AG20443 (cell line): ENCODE results near the gene CDHR2.

Source experiments
- DNase-seq: peaks from one replicate; pipeline ENCODE4 v3.0.0; 2012; ENCODE audit warnings: low spot score, mixed read lengths

CDHR2 gene

GRCh38 chr5:176528761-176529115, 20.4 kb upstream of the CDHR2 start:
- no peak for DNase-seq

DNA sequence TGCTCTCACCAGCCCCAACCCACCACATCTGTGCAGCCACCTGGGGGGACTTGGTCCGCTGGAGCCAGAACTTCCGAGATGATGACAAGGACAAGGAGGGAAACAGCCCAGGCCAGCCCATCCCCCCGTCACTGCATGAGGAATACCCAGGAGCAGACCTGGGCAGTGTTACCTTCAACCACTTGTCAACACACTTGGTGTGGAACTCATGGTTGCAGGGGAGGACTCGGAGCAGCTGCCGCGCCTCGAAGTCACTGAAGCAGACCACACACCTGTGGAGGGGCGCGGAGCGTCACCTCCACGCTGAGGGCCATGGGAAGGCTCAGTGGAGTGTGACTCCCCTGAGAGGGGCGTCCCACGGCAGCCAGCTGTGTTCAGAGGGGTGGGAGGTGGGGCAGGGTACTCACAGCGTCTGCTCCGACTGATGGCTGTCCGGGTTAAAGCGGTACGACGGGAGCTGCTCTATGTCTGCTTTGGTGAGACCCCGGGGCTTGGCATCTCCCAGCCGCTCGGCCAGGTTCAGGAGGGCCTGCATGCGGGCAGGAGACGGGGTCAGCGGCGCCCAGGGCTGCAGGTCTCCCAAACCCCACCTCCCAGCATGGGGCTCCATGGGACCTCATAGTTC, 19.9 kb upstream of the CDHR2 start:
- DNase-seq: no peak

DNA sequence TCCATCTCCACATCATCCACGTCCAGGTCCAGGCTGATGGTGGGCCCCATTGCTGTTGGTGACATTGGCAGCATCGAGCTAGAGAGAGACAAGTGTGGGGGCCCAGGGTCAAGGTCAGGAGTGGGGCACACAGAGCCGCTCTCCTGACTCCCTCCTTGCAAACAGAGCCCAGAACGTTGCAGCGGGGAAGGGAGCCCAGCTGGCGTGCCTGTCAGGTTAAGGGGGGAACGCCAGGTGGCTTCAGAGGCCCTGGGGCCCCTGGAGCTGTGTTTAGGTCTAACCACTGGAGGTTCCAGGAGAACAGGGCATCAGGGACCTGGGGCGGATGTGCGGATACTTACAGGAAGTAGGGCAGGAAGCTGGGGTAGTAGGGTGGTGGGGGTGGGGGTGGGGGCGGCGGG, 19.4 kb upstream of the CDHR2 start:
- DNase-seq: no peak

- no peak for DNase-seq
Measured at GRCh38 chr5:176530393-176530982, 18.7 kb upstream of the CDHR2 start.

DNA sequence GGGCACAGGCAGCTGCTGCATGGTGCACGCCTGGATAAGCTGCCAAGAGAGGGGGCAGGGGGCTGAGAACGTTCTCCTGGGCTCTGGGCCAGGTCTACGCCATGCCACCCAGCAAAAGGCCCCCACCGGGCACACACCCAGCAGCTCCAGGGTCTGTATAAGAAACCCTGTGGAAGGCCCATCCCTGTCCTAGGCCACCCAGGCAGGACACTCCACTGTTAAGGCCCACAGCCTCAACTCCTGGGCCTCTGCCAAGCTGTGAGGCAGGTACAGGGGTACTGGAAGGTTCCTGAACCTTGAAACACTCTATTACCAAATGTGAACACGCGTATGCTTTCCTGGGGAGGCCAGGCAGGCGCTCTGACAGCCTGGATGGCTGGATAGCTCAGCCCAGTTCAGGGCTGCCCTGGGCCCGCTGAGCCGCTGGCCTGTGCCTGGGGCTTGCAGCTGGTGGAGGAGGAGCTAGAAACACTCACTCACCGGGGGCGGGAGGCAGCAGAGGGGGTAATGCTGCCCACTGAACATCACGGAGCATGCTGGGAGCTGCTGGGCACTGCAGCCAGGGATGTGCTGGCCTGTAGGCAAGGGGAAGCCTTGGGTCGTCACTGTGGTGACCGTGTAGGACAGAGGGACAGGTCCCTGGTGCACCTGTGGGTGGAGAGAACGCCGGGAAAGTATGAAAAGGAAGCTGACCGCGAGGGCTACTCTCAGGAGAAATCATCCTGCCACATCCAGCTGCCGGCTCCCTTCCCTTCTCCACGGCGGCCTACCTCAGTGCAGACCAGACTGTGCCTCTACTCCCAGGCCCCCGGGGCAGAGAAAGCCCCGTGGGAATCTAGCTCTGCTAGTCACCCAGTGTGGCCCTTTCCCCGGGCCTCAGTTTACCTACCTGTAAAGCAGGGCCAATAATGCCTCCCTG, 17.9 kb upstream of the CDHR2 start:
- no peak for DNase-seq

DNA sequence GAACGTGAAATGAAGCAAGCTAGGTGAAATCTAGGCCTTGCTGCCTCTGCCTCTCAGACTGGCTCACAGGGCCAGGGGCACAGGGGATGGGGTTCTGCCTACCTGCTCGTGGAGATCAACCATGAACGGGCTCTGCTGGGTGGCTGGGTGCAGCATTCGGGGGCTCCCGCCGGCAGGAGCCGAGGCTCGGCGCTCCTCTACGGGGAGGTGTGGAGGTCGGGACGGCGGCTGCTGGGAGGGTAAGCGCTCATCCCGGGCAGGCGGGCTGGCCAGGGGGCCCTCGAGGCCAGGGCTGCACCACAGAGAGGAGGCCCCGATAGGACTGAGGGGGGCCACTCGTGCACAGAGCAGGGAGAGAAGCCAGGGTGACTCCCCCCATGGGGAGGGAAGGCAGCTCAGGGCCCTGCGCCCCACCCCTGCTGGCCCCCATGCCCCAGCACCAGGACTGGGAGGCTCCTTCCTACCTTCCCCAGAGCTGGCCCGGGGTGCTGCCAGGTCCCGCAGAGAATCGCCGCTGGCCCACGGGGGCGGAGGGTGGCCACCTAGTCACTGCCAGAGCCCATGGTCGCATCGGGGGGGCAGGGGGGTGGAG, 17.1 kb upstream of the CDHR2 start:
- no peak for DNase-seq

GRCh38 chr5:176532795-176533194, 16.3 kb upstream of the CDHR2 start:
- no peak for DNase-seq

DNA sequence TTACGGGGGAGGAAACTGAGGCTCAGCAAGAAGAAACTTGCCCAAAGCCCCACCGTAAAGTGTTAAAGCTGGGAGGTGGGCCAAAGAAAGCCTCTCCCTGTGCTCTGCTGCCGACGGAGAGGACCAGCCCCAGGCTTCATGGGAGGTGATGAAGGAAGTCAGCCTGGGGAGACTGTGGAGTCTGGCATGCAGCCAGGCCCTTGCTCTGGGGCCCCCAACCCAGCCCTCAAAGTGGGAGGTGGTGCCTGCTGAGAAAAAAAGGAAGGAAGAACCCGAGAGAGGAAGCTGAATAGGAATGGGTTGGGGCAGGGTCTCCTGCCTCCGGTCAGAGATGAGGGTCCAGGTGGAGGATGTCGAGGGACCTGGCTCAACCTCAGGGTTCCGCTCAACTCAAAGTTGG, 15.8 kb upstream of the CDHR2 start:
- DNase-seq: peak; percentile 6

DNA sequence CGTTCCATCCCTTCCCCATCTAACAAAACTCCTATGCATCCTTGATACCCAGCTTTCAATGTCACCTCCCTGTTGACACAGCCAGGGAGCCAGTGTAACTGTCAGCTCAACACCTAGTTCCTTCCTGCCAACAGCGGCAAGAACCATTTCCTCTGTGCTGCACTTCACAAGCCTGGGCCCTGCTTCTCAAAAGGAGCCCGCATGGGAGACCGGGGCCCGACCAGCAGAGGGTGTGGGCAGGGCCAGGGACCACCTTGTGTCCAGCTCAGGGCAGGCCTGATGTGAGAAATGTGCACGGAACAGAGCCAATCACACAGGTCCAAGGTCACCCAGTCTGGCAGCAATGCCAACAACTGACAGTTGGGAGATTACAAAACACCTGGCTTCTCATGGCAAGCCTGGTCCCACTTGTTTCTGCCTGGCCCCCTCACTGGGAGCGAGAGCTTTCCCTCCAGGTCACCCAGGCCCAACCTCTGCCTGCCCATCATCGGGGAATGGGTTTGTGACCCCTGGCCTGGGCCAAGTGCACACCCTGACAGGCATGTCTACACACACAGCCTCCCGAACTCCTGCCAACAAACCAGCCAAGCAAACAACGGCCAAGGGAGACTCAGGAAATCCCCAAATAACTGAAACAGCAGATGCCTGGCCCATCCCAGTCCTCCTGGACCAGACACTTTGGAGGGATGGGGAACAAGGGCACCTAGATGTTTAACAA, 15.1 kb upstream of the CDHR2 start:
- peak; percentile 17 for DNase-seq

DNA sequence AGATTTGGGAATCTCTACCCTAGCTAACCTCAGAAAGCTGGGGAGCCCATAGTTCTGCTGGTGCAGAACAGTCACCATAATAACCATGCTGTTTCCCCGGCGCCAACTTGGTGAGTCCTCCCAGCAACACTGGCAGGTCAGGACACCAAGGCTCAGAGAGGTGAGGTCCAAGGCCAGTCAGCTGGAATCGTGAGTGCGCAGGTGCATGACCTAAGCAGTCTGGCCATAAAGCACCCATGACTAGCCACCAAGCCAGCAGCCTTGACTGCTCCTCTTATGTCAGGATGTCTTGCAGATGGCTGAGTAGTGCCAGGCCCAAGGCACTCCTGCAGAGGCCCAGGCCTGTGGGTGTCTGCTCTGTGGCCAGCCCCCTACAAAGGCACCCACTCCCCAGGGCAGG, 14.5 kb upstream of the CDHR2 start:
- no peak for DNase-seq

GRCh38 chr5:176535101-176535663, 14.0 kb upstream of the CDHR2 start:
- peak; percentile 32 for DNase-seq

DNA sequence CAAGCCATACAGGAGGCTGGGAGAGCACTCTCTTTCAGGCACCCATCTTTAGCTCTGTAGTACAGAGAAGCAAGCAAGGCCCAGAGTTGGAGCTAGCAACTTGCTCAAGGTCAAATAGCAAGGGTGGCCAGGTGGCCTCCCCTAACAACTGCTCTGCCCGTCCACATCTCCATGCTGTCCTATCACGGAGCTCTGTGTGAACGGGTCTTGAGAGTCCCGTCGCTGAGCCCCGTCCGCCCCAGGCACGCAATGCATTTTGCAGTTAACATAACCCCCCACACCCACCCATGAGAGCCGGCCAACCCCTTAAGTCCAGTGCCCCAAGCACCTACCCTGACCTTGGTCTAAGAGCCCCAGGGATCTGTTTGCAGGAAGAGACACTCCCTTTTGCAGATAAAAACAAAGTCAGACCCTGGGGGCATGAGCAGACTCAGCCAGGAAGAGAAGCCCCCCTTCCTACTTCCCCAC, 13.4 kb upstream of the CDHR2 start:
- peak; percentile 7 for DNase-seq

DNA sequence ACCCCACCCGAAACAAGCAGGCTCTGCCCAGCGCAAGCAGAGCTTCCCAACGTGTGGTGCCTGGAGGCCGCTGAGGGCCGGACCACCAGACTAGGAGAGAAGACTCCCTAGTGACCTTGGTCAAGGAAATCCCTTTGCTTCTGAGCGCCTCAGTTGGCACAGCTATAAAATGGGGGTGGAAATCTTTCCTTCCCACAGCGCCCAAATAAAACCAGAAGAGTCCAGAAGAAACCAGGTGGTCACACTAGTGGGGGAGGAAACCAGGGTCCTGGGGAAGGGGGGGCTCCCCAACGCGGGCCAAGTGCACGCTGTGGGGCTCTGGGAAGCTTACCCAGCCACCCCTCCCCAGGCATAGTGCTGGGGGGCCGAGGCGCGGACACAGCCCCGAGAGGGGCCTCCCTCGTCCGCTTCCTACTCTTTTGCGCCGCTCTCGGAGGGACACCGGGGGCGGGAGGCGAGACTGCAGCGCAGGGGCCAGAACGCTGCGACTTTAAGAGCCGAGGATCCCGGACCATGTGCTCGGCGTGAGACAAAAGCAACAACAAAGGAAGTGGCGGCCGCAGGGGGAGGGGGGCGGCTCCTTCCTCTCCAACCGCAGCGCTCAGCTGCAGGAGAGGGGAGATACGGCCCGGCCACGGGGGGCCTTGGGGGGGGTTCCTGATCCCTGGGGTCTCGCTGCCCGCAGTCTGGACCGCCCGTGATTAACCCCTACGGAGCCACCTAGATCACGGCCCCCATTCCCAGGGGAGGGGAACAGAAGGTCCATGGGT, 12.8 kb upstream of the CDHR2 start:
- peak; percentile 90 for DNase-seq

DNA sequence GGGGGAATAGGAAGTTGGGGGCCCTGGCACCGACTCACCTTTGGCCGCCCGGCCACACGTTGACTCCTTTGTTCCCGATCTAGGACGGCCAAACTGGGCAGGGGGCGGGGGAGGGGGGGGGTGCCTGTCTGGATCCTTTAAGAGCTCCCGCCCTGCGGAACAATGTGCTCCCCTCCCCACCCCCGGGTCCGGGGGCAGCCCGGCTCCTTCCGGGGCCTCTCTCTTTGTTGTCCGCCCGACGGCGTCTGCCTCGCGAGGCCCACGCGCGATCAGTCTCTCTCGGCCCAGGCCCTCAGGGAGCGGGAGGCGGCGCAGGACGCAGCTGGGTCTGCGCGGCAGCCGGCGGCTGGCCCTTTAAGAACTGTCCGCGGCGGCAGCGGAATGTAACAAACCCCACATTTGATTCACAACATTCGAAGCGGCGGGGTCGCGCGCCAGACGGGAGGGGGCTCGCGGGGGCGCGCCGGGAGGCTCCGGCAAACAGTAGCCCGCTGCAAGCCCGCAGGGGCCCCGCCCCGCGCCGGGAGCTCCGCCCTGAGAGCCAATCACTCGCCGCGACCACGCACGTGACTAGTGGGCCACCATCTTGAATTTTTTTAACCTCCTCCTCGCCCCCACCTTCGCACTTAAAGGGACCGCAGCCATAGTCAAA, 12.1 kb upstream of the CDHR2 start, which contains the start of gene RNF44:
RNF44 (minus strand) TSS at position 501 of the 652 bp plus-strand sequence. CDS start 4,930 bp downstream, outside the sequence.
- peak; percentile 97 for DNase-seq

DNA sequence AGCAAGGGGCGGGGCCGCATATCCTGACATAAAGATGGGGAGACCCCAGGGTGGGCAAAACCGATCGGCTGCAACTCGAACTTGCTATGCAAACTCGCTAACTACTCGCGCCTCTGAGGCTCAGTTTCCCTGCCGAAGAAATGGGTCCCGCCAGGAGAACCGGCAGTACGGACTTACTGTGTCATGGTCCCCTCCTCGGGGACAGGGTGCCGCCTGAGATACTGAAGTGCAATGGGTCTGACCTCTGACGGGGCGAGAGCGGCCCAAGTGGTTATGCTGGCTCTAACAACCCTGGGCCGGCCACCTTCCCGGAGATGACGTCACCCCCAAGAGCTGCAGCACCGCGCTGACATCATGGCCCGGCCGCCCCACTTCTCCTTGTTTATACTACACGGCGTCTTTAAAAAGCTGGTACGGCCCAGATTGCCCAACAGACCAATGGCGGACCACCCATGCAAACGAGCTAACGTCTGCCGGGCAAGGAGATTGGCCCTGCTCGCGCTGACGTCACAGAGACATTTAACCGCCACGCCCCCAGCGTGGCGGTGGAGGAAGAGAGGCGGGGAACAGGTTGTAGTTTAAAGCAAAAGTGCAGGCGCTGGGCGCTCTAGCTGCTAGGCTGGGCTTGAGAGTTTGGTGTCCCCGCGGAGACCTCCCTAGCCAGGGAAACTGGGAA, 11.4 kb upstream of the CDHR2 start:
- DNase-seq: peak; percentile 95

GRCh38 chr5:176538230-176538988, 10.7 kb upstream of the CDHR2 start:
- DNase-seq: no peak

- DNase-seq: no peak
Measured at GRCh38 chr5:176538989-176539384, 10.2 kb upstream of the CDHR2 start.

DNA sequence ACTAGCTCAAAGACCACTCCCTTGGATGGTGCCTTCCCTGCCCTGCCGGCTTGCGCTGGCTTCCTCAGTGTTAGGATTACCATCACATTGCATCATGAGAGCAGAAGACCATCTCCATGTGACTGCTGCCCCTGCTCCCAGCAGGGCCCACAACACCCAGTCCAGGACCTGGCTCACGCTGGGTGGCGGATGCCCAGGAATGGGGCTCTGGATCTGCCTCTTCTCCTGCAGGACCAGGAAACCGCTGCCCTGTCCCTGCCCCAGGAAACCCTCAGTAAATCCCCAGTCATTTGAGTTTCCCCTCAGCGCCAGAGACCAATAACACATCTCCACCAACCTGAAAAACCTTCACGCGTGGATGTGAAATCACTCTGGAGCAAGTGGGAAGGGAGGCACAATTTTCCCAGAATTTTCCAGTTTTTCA, 8.7 kb upstream of the CDHR2 start:
- DNase-seq: no peak

- DNase-seq: no peak
Measured at GRCh38 chr5:176540956-176541337, 8.2 kb upstream of the CDHR2 start.
